Gastroesophageal sphincter (tissue), 3 donors: ENCODE measurements around the gene ZNF443.

ENCODE experiments used
- CTCF ChIP-seq, 4 experiments: fragments of 200-600 bp in 2 of 4; fragments of 450-650 bp in 2 of 4; sonication (generic) in 1 of 4; IDR thresholded peaks; one replicate each; pipeline ENCODE4 v1.5.1; 2017 to 2019; ENCODE audit warnings: antibody characterized with exemption in 4 of 4, mild to moderate bottlenecking in 2 of 4, moderate library complexity in 2 of 4
- POLR2A ChIP-seq, 2 donors: fragments of 450-650 bp; IDR thresholded peaks; one replicate each; pipeline ENCODE4 v1.6.1; 2017; ENCODE audit warnings: antibody characterized with exemption in 2 of 2, mild to moderate bottlenecking in 2 of 2, moderate library complexity in 1 of 2
- POLR2AphosphoS5 ChIP-seq: sonication (generic); formaldehyde crosslinking; IDR thresholded peaks from one replicate; pipeline ENCODE4 v1.6.1; 2017; ENCODE audit warnings: antibody characterized with exemption

DNA sequence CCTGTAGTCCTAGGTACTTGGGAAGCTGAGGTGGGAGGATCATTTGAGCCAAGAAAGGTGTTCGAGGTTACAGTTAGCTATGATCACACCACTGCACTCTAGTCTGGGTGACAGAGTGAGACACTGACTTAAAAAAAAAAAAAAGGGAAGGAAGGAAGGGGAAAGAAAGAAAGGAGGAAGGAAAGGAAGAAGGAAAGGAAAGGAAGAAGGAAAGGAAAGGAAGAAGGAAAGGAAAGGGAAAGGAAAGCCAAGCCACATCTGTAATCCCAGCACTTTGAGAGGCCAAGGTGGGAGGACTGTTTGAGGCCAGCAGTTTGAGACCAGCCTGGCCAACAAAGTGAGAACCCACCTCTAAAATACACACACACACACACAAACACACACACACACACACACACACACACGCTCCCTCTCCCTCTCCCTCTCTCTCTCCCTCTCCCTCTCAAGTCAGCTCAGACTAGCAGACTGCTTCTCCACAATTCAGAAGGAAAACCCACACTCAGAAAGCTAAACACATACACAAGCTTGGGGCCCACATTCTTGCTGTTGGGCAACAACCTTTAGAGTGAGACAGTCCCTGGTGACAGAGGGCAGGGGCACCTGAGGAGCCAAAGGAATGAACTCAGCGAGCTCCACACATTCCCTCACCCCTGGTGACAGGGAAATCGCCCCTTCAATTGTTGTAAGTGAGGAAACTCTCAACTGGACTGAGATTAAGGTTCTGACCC lies 41.1 kb upstream of the ZNF443 start:
- TF ChIP-seq CTCF (IDR thresholded peaks at IDR 0.05), result no peak
- TF ChIP-seq POLR2AphosphoS5, result no peak
- TF ChIP-seq POLR2A (IDR thresholded peaks at IDR 0.05), result no peak
